Vagina (tissue), 2 donors: ENCODE results near the gene TMEM30A.

Experiments used
- CTCF ChIP-seq, 3 experiments: fragments of 450-650 bp in 2 of 3; fragments of 200-600 bp in 1 of 3; sonication (generic) in 1 of 3; IDR thresholded peaks; one replicate each; pipeline ENCODE4 v1.5.1; 2017 to 2019; ENCODE audit warnings: antibody characterized with exemption in 3 of 3, mild to moderate bottlenecking in 2 of 3, moderate library complexity in 2 of 3
- POLR2A ChIP-seq, 2 donors: fragments of 450-650 bp; IDR thresholded peaks; one replicate each; pipeline ENCODE4 v1.6.1; 2017; ENCODE audit warnings: antibody characterized with exemption in 2 of 2, mild to moderate bottlenecking in 2 of 2, moderate library complexity in 2 of 2
- POLR2AphosphoS5 ChIP-seq, 2 donors: sonication (generic); formaldehyde crosslinking; IDR thresholded peaks; one replicate each; pipeline ENCODE4 v1.9.0; 2017; ENCODE audit warnings: antibody characterized with exemption in 2 of 2, mild to moderate bottlenecking in 2 of 2, low read depth in 1 of 2; ENCODE audit not compliant: insufficient read depth in 1 of 2

GRCh38 chr6:75250552-75250951, 34.0 kb downstream of the TMEM30A start:
- TF ChIP-seq CTCF (IDR thresholded peaks at IDR 0.05) (no peak), POLR2AphosphoS5 (IDR thresholded peaks at IDR 0.05; ENCODE audit: insufficient read depth in 1 of 2, low read depth in 1 of 2) (no peak), POLR2A (IDR thresholded peaks at IDR 0.05) (no peak)
